Body of pancreas (tissue), 4 donors: ENCODE measurements around the gene CDS2.

Source experiments
- POLR2A ChIP-seq, 3 donors: fragments of 450-650 bp; IDR thresholded peaks; one replicate each; pipeline ENCODE4 v1.6.1; 2016; ENCODE audit warnings: antibody characterized with exemption in 3 of 3, mild to moderate bottlenecking in 2 of 3
- TF ChIP-seq, protein P1 (sequence below), 7 experiments: fragments of 450-650 bp in 4 of 7; fragments of 200-600 bp in 3 of 7; sonication (generic) in 3 of 7; IDR thresholded peaks; one replicate each; pipeline ENCODE4 v1.5.1; 2016 to 2019; ENCODE audit warnings: antibody characterized with exemption in 7 of 7

DNA sequence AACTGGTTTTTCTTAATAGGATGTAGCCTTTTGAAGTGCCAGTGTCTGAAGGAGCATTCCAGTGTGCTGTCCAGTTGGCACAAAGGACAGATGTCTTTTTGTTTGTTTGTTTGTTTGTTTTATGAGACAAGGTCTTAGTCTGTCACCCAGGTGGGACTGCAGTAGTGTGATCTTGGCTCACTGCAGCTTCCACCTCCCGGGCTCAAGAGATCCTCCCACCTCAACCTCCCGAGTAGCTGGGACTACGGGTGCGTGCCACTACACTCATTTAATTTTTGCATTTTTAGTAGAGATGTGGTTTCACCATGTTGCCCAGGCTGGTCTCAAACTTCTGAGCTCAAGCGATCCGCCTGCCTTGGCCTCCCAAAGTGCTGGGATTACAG lies 27.7 kb downstream of the CDS2 start:
- TF ChIP-seq, protein P1, sequence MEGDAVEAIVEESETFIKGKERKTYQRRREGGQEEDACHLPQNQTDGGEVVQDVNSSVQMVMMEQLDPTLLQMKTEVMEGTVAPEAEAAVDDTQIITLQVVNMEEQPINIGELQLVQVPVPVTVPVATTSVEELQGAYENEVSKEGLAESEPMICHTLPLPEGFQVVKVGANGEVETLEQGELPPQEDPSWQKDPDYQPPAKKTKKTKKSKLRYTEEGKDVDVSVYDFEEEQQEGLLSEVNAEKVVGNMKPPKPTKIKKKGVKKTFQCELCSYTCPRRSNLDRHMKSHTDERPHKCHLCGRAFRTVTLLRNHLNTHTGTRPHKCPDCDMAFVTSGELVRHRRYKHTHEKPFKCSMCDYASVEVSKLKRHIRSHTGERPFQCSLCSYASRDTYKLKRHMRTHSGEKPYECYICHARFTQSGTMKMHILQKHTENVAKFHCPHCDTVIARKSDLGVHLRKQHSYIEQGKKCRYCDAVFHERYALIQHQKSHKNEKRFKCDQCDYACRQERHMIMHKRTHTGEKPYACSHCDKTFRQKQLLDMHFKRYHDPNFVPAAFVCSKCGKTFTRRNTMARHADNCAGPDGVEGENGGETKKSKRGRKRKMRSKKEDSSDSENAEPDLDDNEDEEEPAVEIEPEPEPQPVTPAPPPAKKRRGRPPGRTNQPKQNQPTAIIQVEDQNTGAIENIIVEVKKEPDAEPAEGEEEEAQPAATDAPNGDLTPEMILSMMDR (IDR thresholded peaks at IDR 0.05), result no peak
- TF ChIP-seq POLR2A (IDR thresholded peaks at IDR 0.05), result no peak
